Fibroblast of the aortic adventitia (primary cell): ENCODE measurements around the gene SLC44A2. TPM values are rescaled to one million over a fixed set of nuclear protein-coding genes. Genes with fewer than 3 reads are reported as not detected.

Source experiments
- DNase-seq: peaks from one replicate; pipeline ENCODE4 v3.0.0-alpha.2; 2010; ENCODE audit warnings: low read depth
- H3K4me3 ChIP-seq: 2 replicates; pipeline ENCODE4 v1.5.1; 2011; ENCODE audit warnings: low read depth, mild to moderate bottlenecking, control low read depth, low read length, moderate library complexity
- CTCF ChIP-seq: IDR thresholded peaks from 2 replicates; pipeline ENCODE4 v1.5.1; 2011; ENCODE audit warnings: mild to moderate bottlenecking, low read length, control low read depth, inconsistent platforms; ENCODE audit not compliant: insufficient read depth
- total RNA-seq: library from RNA; depleted of rRNA; stranded (reverse); fragments of >200 nt; gene quantifications from 2 replicates; pipeline ENCODE4 v1.2.3, GENCODE V29; 2012; ENCODE audit warnings: low replicate concordance

Gene SLC44A2
- total RNA-seq, 1 donor: 48.2 TPM

DNA sequence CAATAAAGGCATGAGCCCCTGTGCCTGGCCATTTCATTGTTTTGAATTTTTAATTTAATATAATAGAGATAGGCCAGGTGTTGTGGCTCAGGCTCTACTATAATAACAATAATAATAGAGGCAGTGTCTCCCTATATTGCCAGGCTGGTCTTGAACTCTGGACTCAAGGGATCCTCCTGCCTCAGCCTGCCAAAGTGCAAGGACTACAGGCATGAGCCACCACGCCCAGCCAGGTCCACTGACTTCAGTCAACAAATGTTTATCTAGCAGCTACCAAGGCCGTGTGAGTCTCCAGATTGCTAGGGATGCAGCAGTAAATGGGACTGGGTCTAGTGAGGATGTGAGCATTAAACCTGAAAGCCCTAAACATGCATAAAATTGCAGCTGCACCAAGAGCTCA lies 15.0 kb downstream of the SLC44A2 start:
- TF ChIP-seq CTCF: no peak
- DNase-seq: no peak
- H3K4me3 ChIP-seq: no peak overlapping the region

- DNase-seq: no peak
- no peak overlapping the region for H3K4me3 ChIP-seq
- TF ChIP-seq CTCF: no peak
Observed at GRCh38 chr19:10641248-10641647, 15.9 kb downstream of the SLC44A2 start.

DNA sequence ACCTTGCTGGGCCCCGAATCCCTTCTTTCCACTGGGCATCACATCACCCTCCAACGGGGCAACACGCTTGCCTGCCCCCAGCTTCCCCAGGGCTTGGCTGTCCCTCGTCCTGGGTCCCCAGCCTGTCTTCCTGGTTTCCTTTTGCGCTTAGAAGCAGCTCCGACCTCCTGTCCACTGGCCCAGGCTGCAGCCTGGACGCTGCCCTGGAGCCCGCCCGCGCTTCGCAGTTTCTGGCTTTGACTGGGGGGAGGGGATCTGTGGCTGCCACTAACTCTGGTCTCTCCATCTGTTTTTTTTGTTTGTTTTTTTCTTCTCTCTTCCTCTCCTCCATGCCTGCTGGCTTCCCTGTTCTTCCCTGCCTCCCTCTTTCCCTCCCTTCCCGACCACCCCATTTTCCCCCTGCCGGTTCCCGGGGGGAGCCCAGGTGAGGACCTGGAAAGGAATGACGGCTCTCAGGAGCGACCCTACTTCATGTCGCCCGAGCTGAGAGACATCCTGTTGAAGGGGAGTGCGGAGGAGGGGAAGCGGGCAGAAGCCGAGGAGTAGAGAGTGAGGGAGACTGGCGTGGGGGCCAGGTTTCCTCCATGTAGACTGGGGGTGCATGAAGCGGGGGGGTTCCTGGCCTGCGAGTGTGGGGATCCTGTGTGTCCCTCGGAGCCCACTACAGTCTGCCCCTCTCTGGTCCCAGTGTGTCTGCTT lies 17.3 kb downstream of the SLC44A2 start:
- no peak for DNase-seq

DNA sequence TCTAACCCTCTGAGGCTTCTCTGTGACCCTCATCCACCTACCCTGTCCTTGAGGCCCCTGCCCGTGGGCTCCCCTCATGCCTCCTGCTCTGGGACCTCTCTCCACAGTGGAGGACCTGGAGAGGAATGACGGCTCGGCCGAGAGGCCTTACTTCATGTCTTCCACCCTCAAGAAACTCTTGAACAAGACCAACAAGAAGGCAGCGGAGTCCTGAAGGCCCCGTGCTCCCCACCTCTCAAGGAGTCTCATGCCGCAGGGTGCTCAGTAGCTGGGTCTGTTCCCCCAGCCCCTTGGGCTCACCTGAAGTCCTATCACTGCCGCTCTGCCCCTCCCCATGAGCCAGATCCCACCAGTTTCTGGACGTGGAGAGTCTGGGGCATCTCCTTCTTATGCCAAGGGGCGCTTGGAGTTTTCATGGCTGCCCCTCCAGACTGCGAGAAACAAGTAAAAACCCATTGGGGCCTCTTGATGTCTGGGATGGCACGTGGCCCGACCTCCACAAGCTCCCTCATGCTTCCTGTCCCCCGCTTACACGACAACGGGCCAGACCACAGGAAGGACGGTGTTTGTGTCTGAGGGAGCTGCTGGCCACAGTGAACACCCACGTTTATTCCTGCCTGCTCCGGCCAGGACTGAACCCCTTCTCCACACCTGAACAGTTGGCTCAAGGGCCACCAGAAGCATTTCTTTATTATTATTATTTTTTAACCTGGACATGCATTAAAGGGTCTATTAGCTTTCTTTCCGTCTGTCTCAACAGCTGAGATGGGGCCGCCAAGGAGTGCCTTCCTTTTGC lies 18.0 kb downstream of the SLC44A2 start:
- TF ChIP-seq CTCF: no peak
- H3K4me3 ChIP-seq: no peak overlapping the region
- no peak for DNase-seq

More for the DNA sequence above, 17.3 kb downstream of the SLC44A2 start:
- no peak overlapping the region for H3K4me3 ChIP-seq
- TF ChIP-seq CTCF: no peak

DNA sequence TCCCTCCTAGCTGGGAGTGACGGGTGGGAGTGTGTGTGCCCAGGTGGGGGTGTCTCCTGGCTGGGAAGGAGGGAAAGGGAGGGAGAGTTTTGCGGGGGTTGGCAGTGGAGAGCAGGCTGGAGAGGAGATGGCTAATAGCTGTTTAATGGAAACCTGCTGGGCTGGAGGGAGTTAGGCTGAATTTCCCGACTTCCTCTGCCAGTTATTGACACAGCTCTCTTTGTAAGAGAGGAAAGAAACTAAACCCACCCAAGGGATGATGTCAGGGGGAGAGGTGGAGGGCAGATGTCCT lies 18.6 kb downstream of the SLC44A2 start:
- no peak overlapping the region for H3K4me3 ChIP-seq
- no peak for DNase-seq
- TF ChIP-seq CTCF: no peak

DNA sequence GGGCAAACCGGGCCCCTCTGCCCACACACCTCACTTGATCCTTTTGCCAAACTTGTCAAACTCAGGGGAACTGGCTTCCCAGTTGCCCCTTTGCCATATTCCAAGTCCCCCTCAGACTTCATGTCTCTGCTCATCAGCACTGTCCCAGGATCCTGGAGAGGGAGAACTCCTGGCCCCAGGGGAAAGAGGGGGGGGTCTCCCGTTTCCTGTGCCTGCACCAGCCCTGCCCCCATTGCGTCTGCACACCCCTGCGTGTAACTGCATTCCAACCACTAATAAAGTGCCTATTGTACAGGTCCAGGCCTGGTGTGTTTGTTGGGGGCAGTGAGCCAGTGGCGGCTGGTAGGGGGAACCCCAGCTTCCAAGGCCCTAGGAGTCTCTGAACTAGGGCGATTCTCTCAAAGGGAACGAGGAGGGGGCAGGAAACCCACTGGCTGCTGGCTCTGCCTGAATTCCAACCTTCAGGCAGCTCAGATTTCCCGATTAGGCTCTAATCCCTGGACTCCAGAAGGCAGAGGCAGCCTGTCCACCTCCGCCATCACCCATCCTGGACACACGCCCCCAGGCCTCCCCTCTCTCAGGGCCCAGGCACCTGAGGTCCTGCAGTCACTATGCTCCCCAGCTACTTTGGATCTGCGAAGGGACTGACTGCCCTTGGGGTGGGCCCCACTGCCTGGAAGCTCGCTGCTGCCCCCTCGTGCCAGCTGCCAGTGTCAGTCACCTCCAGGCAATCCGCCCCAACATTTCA lies 19.1 kb downstream of the SLC44A2 start:
- peak; percentile 75 for DNase-seq
- H3K4me3 ChIP-seq: no peak overlapping the region
- TF ChIP-seq CTCF: peak; percentile 88
